ENCODE data around the gene WNT5B.
"Not testable (repeated sequence)": the region's sequence is repeated elsewhere in the genome, so short reads cannot be mapped to it uniquely, and the experiment has no call there.

Gene WNT5B

GRCh38 chr12:1594261-1595025 lies 34.6 kb upstream of the WNT5B start, which contains the start of gene FBXL14:
Gene FBXL14, minus strand, starts transcription at chr12:1594581. Its CDS starts 515 bp downstream, at chr12:1594066.
- no peak for TF ChIP-seq CTCF (IDR thresholded peaks at IDR 0.05; ENCODE audit: low read depth, low read length)
- peak; percentile 92 for DNase-seq
- Histone ChIP-seq H3K27me3 (ENCODE audit: insufficient read depth, low read depth, severe bottlenecking) (no peaks in the 10 kb centered on the region), H3K9me3 (ENCODE audit: severe bottlenecking) (no peaks in the 10 kb centered on the region), H3K27ac (peak within 1 kb of the TSS; percentile 82), H3K4me3 (ENCODE audit: low read depth, low read length) (peak within 1 kb of the TSS; percentile 60), H3K36me3 (peaks cover 9% of the 10 kb centered on the region)

- no peaks in the 10 kb centered on the region for H3K9me3 ChIP-seq (ENCODE audit: severe bottlenecking)
- TF ChIP-seq CTCF (IDR thresholded peaks at IDR 0.05; ENCODE audit: low read depth, low read length), result no peak
- peak overlapping the region; percentile 60 for H3K4me3 ChIP-seq (ENCODE audit: low read depth, low read length)
- DNase-seq, result no peak
- H3K36me3 ChIP-seq, result peaks cover 9% of the 10 kb centered on the region
- peak overlapping the region; percentile 82 for H3K27ac ChIP-seq
- no peaks in the 10 kb centered on the region for H3K27me3 ChIP-seq (ENCODE audit: insufficient read depth, low read depth, severe bottlenecking)
Observed at GRCh38 chr12:1595026-1595561, 33.9 kb upstream of the WNT5B start.

GRCh38 chr12:1595690-1596347 lies 33.2 kb upstream of the WNT5B start:
- H3K27me3 ChIP-seq (ENCODE audit: insufficient read depth, low read depth, severe bottlenecking), result no peaks in the 10 kb centered on the region
- no peak overlapping the region for H3K4me3 ChIP-seq (ENCODE audit: low read depth, low read length)
- peaks cover 9% of the 10 kb centered on the region for H3K36me3 ChIP-seq
- H3K9me3 ChIP-seq (ENCODE audit: severe bottlenecking), result no peaks in the 10 kb centered on the region
- no peak for TF ChIP-seq CTCF (IDR thresholded peaks at IDR 0.05; ENCODE audit: low read depth, low read length)
- no peak overlapping the region for H3K27ac ChIP-seq
- DNase-seq, result no peak

GRCh38 chr12:1598757-1599156 lies 30.3 kb upstream of the WNT5B start:
- H3K4me3 ChIP-seq (ENCODE audit: low read depth, low read length), result no peak overlapping the region
- no peak for DNase-seq
- no peak overlapping the region for H3K27ac ChIP-seq
- TF ChIP-seq CTCF (IDR thresholded peaks at IDR 0.05; ENCODE audit: low read depth, low read length), result no peak
- H3K36me3 ChIP-seq, result no peaks in the 10 kb centered on the region
- H3K27me3 ChIP-seq (ENCODE audit: insufficient read depth, low read depth, severe bottlenecking), result no peaks in the 10 kb centered on the region
- H3K9me3 ChIP-seq (ENCODE audit: severe bottlenecking), result no peaks in the 10 kb centered on the region

GRCh38 chr12:1602706-1603105 lies 26.3 kb upstream of the WNT5B start:
- not testable (repeated sequence) for H3K9me3 ChIP-seq (ENCODE audit: severe bottlenecking); H3K27me3 ChIP-seq (ENCODE audit: insufficient read depth, low read depth, severe bottlenecking); H3K36me3 ChIP-seq; H3K27ac ChIP-seq; H3K4me3 ChIP-seq (ENCODE audit: low read depth, low read length)
- peak; percentile 46 for DNase-seq

- DNase-seq, result no peak
- Histone ChIP-seq H3K9me3 (ENCODE audit: severe bottlenecking) (no peaks in the 10 kb centered on the region), H3K36me3 (no peaks in the 10 kb centered on the region), H3K4me3 (ENCODE audit: low read depth, low read length) (no peak overlapping the region), H3K27ac (no peak overlapping the region), H3K27me3 (ENCODE audit: insufficient read depth, low read depth, severe bottlenecking) (no peaks in the 10 kb centered on the region)
- no peak for TF ChIP-seq CTCF (IDR thresholded peaks at IDR 0.05; ENCODE audit: low read depth, low read length)
Observed at GRCh38 chr12:1603269-1603993, 25.6 kb upstream of the WNT5B start.

Measured in WERI-Rb-1 (cell line).